Measurements from ENCODE around the gene MDGA2. TPM values are rescaled to one million over a fixed set of nuclear protein-coding genes. Genes with fewer than 3 reads are reported as not detected.
A peak's percentile ranks its signal among the peaks of the same experiment; 100 is the strongest.
"Not testable (repeated sequence)": the region's sequence is repeated elsewhere in the genome, so short reads cannot be mapped to it uniquely, and the experiment has no call there.

MDGA2 gene
- total RNA-seq, 1 donor from 2014 or later, result 0.17 TPM

- no peak overlapping the region for H3K27ac Mint-ChIP-seq (ENCODE audit: unreplicated experiment)
- H3K9me3 Mint-ChIP-seq (ENCODE audit: low read depth), result no peaks in the 10 kb centered on the region
- peaks cover 7% of the 10 kb centered on the region for H3K27me3 Mint-ChIP-seq (ENCODE audit: low read depth)
- H3K4me1 Mint-ChIP-seq (ENCODE audit: low read depth), result peaks cover 10% of the 10 kb centered on the region
- no peaks in the 10 kb centered on the region for H3K36me3 Mint-ChIP-seq (ENCODE audit: low read depth)
- TF ChIP-seq CTCF (IDR thresholded peaks at IDR 0.05), result no peak
- DNase-seq (ENCODE audit: low spot score), result no peak
- no peak overlapping the region for H3K4me3 Mint-ChIP-seq (ENCODE audit: unreplicated experiment)
Observed at GRCh38 chr14:47208434-47208833, 467.0 kb downstream of the MDGA2 start.

GRCh38 chr14:47207617-47208016 is 467.8 kb downstream of the MDGA2 start:
- Mint-ChIP-seq H3K4me3 (ENCODE audit: unreplicated experiment) (no peak overlapping the region), H3K4me1 (ENCODE audit: low read depth) (peaks cover 10% of the 10 kb centered on the region), H3K27me3 (ENCODE audit: low read depth) (peaks cover 5% of the 10 kb centered on the region), H3K36me3 (ENCODE audit: low read depth) (no peaks in the 10 kb centered on the region), H3K9me3 (ENCODE audit: low read depth) (no peaks in the 10 kb centered on the region), H3K27ac (ENCODE audit: unreplicated experiment) (no peak overlapping the region)
- DNase-seq (ENCODE audit: low spot score), result no peak
- TF ChIP-seq CTCF (IDR thresholded peaks at IDR 0.05), result peak; percentile 67

GRCh38 chr14:47200740-47201139 is 474.7 kb downstream of the MDGA2 start:
- Mint-ChIP-seq H3K27ac (ENCODE audit: unreplicated experiment) (no peak overlapping the region), H3K4me3 (ENCODE audit: unreplicated experiment) (no peak overlapping the region), H3K36me3 (ENCODE audit: low read depth) (no peaks in the 10 kb centered on the region), H3K4me1 (ENCODE audit: low read depth) (peaks cover 6% of the 10 kb centered on the region), H3K9me3 (ENCODE audit: low read depth) (no peaks in the 10 kb centered on the region), H3K27me3 (ENCODE audit: low read depth) (no peaks in the 10 kb centered on the region)
- no peak for TF ChIP-seq CTCF (IDR thresholded peaks at IDR 0.05)
- DNase-seq (ENCODE audit: low spot score), result peak; percentile 50

- Mint-ChIP-seq H3K4me1 (ENCODE audit: low read depth) (peaks cover 30% of the 10 kb centered on the region), H3K27me3 (ENCODE audit: low read depth) (no peaks in the 10 kb centered on the region), H3K4me3 (ENCODE audit: unreplicated experiment) (no peak overlapping the region), H3K27ac (ENCODE audit: unreplicated experiment) (no peak overlapping the region), H3K36me3 (ENCODE audit: low read depth) (no peaks in the 10 kb centered on the region), H3K9me3 (ENCODE audit: low read depth) (no peaks in the 10 kb centered on the region)
- TF ChIP-seq CTCF (IDR thresholded peaks at IDR 0.05), result no peak
- no peak for DNase-seq (ENCODE audit: low spot score)
Observed at GRCh38 chr14:47195582-47195981, 479.8 kb downstream of the MDGA2 start.

GRCh38 chr14:47194055-47194454 is 481.4 kb downstream of the MDGA2 start:
- Mint-ChIP-seq H3K27ac (ENCODE audit: unreplicated experiment) (no peak overlapping the region), H3K4me1 (ENCODE audit: low read depth) (peaks cover 30% of the 10 kb centered on the region), H3K9me3 (ENCODE audit: low read depth) (no peaks in the 10 kb centered on the region), H3K36me3 (ENCODE audit: low read depth) (no peaks in the 10 kb centered on the region), H3K4me3 (ENCODE audit: unreplicated experiment) (no peak overlapping the region), H3K27me3 (ENCODE audit: low read depth) (no peaks in the 10 kb centered on the region)
- no peak for TF ChIP-seq CTCF (IDR thresholded peaks at IDR 0.05)
- DNase-seq (ENCODE audit: low spot score), result no peak

- H3K4me1 Mint-ChIP-seq (ENCODE audit: low read depth), result peaks cover 30% of the 10 kb centered on the region
- H3K27me3 Mint-ChIP-seq (ENCODE audit: low read depth); H3K9me3 Mint-ChIP-seq (ENCODE audit: low read depth); H3K27ac Mint-ChIP-seq (ENCODE audit: unreplicated experiment); H3K36me3 Mint-ChIP-seq (ENCODE audit: low read depth); H3K4me3 Mint-ChIP-seq (ENCODE audit: unreplicated experiment): not testable (repeated sequence)
- DNase-seq (ENCODE audit: low spot score), result peak; percentile 44
Observed at GRCh38 chr14:47192203-47192602, 483.2 kb downstream of the MDGA2 start.

Measured in chondrocyte (in vitro differentiated cells).